ENCODE results near the gene CAPN13. TPM values are rescaled to one million over a fixed set of nuclear protein-coding genes. Genes with fewer than 3 reads are reported as not detected.

The CAPN13 gene
- total and polyA plus RNA-seq, 2 donors (not counting 1 experiment from before 2014, with no cell fraction given) = not detected

GRCh38 chr2:30695749-30696148 lies 111.5 kb downstream of the CAPN13 start:
- H3K4me1 ChIP-seq (ENCODE audit: control insufficient read depth in 2 of 2, insufficient read depth in 2 of 2, low read length in 2 of 2) = no peaks in the 10 kb centered on the region
- Mint-ChIP-seq H3K9me3 (ENCODE audit: insufficient read depth) (no peaks in the 10 kb centered on the region), H3K4me3 (no peak overlapping the region), H3K4me1 (no peaks in the 10 kb centered on the region), H3K27ac (no peak overlapping the region), H3K27me3 (peaks cover 10% of the 10 kb centered on the region)
- H4K20me1 ChIP-seq (ENCODE audit: control insufficient read depth, insufficient read depth, low read length, poor library complexity, severe bottlenecking) = no peaks in the 10 kb centered on the region
- H3K9ac ChIP-seq (ENCODE audit: low read length) = no peak overlapping the region
- H3K27ac ChIP-seq (ENCODE audit: low read length in 2 of 2) = no peak overlapping the region
- CTCF ChIA-PET = interaction anchor here (1.5 to 5.2 kb wide), 4 partner anchors 9 to 531 kb away, joined by 4 to 27 read pairs (median 8); no protein-coding TSS in a partner anchor
- intact Hi-C loops (cut with micrococcal nuclease) = no loop called here
- H3K4me3 ChIP-seq (ENCODE audit: control extremely low read depth in 1 of 5, extremely low read depth in 1 of 5, insufficient read depth in 1 of 5, low read depth in 2 of 5, low read length in 4 of 5) = no peak overlapping the region
- DNase-seq (no peak), ATAC-seq (ENCODE audit: low read depth) (no peak)
- H3K79me2 ChIP-seq (ENCODE audit: control insufficient read depth, insufficient read depth, low read length) = no peaks in the 10 kb centered on the region
- no peaks in the 10 kb centered on the region for H3K36me3 ChIP-seq (replicated peaks in 1 of 2; ENCODE audit: control extremely low read depth in 1 of 2, control insufficient read depth in 1 of 2, extremely low read depth in 1 of 2, insufficient read depth in 2 of 2, low read length in 1 of 2)
- TF ChIP-seq EZH2 (IDR thresholded peaks at IDR 0.05; ENCODE audit: borderline replicate concordance, insufficient read depth, low read depth, low read length, poor library complexity, severe bottlenecking) (no peak), CTCF (IDR thresholded peaks at IDR 0.05) (no peak)
- no peak overlapping the region for H2AFZ ChIP-seq (ENCODE audit: insufficient read depth, low read depth, low read length, poor library complexity, severe bottlenecking)
- POLR2A ChIA-PET = no interaction called here
- H3K27me3 ChIP-seq (replicated peaks in 1 of 4; ENCODE audit: control extremely low read depth in 1 of 4, control insufficient read depth in 3 of 4, insufficient read depth in 4 of 4, low read length in 3 of 4) = no peaks in the 10 kb centered on the region
- 100% methylated on average over 1 of the region's 4 CpGs for WGBS (ENCODE audit: insufficient coverage)
- H3K4me2 ChIP-seq (replicated peaks; ENCODE audit: low read depth, low read length, poor library complexity, severe bottlenecking) = no peak overlapping the region
- peaks cover 0 to 8% (median 0%) of the 10 kb centered on the region in 3 donors for H3K9me3 ChIP-seq (ENCODE audit: control extremely low read depth in 1 of 3, control insufficient read depth in 2 of 3, insufficient read depth in 1 of 3, low read length in 2 of 3)

- Histone ChIP-seq H3K4me1 (ENCODE audit: control insufficient read depth in 2 of 2, insufficient read depth in 2 of 2, low read length in 2 of 2) (no peaks in the 10 kb centered on the region), H3K36me3 (replicated peaks in 1 of 2; ENCODE audit: control extremely low read depth in 1 of 2, control insufficient read depth in 1 of 2, extremely low read depth in 1 of 2, insufficient read depth in 2 of 2, low read length in 1 of 2) (no peaks in the 10 kb centered on the region), H4K20me1 (ENCODE audit: control insufficient read depth, insufficient read depth, low read length, poor library complexity, severe bottlenecking) (no peaks in the 10 kb centered on the region), H3K9me3 (ENCODE audit: control extremely low read depth in 1 of 3, control insufficient read depth in 2 of 3, insufficient read depth in 1 of 3, low read length in 2 of 3) (peaks cover 0 to 8% (median 0%) of the 10 kb centered on the region in 3 donors), H3K4me3 (ENCODE audit: control extremely low read depth in 1 of 5, extremely low read depth in 1 of 5, insufficient read depth in 1 of 5, low read depth in 2 of 5, low read length in 4 of 5) (no peak overlapping the region), H2AFZ (ENCODE audit: insufficient read depth, low read depth, low read length, poor library complexity, severe bottlenecking) (no peak overlapping the region), H3K27ac (ENCODE audit: low read length in 2 of 2) (no peak overlapping the region), H3K27me3 (replicated peaks in 1 of 4; ENCODE audit: control extremely low read depth in 1 of 4, control insufficient read depth in 3 of 4, insufficient read depth in 4 of 4, low read length in 3 of 4) (no peaks in the 10 kb centered on the region), H3K9ac (ENCODE audit: low read length) (no peak overlapping the region), H3K4me2 (replicated peaks; ENCODE audit: low read depth, low read length, poor library complexity, severe bottlenecking) (no peak overlapping the region), H3K79me2 (ENCODE audit: control insufficient read depth, insufficient read depth, low read length) (no peaks in the 10 kb centered on the region)
- no peak for ATAC-seq (ENCODE audit: low read depth)
- ChIA-PET CTCF (interaction anchor here (0.7 to 5.2 kb wide), 7 partner anchors 8 to 796 kb away, joined by 3 to 31 read pairs (median 6); no protein-coding TSS in a partner anchor), POLR2A (no interaction called here)
- Mint-ChIP-seq H3K4me1 (no peaks in the 10 kb centered on the region), H3K9me3 (ENCODE audit: insufficient read depth) (no peaks in the 10 kb centered on the region), H3K27me3 (peaks cover 10% of the 10 kb centered on the region), H3K4me3 (no peak overlapping the region), H3K27ac (no peak overlapping the region)
- no peak for DNase-seq
- WGBS (ENCODE audit: insufficient coverage) = 75% methylated on average over 2 of the region's 8 CpGs
- TF ChIP-seq CTCF (IDR thresholded peaks at IDR 0.05) (no peak), EZH2 (IDR thresholded peaks at IDR 0.05; ENCODE audit: borderline replicate concordance, insufficient read depth, low read depth, low read length, poor library complexity, severe bottlenecking) (no peak)
- intact Hi-C loops (cut with micrococcal nuclease) = no loop called here
These were observed 112.8 kb downstream of the CAPN13 start for GRCh38 chr2:30694286-30695055.
